Suprapubic skin (tissue), 4 donors: ENCODE results near the gene RIMOC1. TPM values are rescaled to one million over a fixed set of nuclear protein-coding genes. Genes with fewer than 3 reads are reported as not detected.

ENCODE experiments used
- DNase-seq, 2 donors: peaks; one replicate each; pipeline ENCODE4 v3.0.0-alpha.2; 2019; ENCODE audit warnings: low spot score in 2 of 2
- H3K27ac ChIP-seq: fragments of 200-600 bp; sonication (generic); one replicate; pipeline ENCODE4 v1.5.1; 2019
- H3K27me3 ChIP-seq: fragments of 200-600 bp; sonication (generic); one replicate; pipeline ENCODE4 v1.5.1; 2019
- H3K36me3 ChIP-seq: fragments of 200-600 bp; sonication (generic); one replicate; pipeline ENCODE4 v1.5.1; 2019
- H3K4me1 ChIP-seq: fragments of 200-600 bp; sonication (generic); one replicate; pipeline ENCODE4 v1.5.1; 2019
- H3K4me3 ChIP-seq: fragments of 200-600 bp; sonication (generic); one replicate; pipeline ENCODE4 v1.5.1; 2019; ENCODE audit warnings: mild to moderate bottlenecking
- H3K9me3 ChIP-seq: fragments of 200-600 bp; sonication (generic); one replicate; pipeline ENCODE4 v1.5.1; 2019
- CTCF ChIP-seq, 2 donors: fragments of 200-600 bp in 1 of 2; fragments of 450-650 bp in 1 of 2; sonication (generic) in 1 of 2; IDR thresholded peaks; one replicate each; pipeline ENCODE4 v1.5.1; 2016 to 2019; ENCODE audit warnings: antibody characterized with exemption in 2 of 2, mild to moderate bottlenecking in 1 of 2, moderate library complexity in 1 of 2
- EP300 ChIP-seq: sonication (generic); formaldehyde crosslinking; IDR thresholded peaks from one replicate; pipeline ENCODE4 v1.6.1; 2017; ENCODE audit warnings: antibody characterized with exemption
- POLR2A ChIP-seq, 2 donors: fragments of 450-650 bp; IDR thresholded peaks; one replicate each; pipeline ENCODE4 v1.6.1; 2017; ENCODE audit warnings: antibody characterized with exemption in 2 of 2, mild to moderate bottlenecking in 2 of 2, moderate library complexity in 2 of 2
- POLR2AphosphoS5 ChIP-seq, 3 donors: sonication (generic); formaldehyde crosslinking; IDR thresholded peaks; one replicate each; pipeline ENCODE4 v1.6.1; 2017; ENCODE audit warnings: antibody characterized with exemption in 3 of 3
- WGBS: methylation state at CpG from one replicate; pipeline ENCODE4 v1.1.5; 2018; 5-methylcytosine and 5-hydroxymethylcytosine counted together
- total RNA-seq, 4 donors: library from RNA; depleted of rRNA; stranded (reverse); fragments of >200 nt; gene quantifications; one replicate each; pipeline ENCODE4 v1.1.0, GENCODE V29; 2016

RIMOC1 gene
- total RNA-seq, 4 donors from 2014 or later, result 10.6 to 20.9 (median 16.9) TPM

GRCh38 chr5:41874512-41875060, 29.6 kb upstream of the RIMOC1 start:
- H3K4me3 ChIP-seq, result no peak overlapping the region
- peaks cover 34% of the 10 kb centered on the region for H3K4me1 ChIP-seq
- no peaks in the 10 kb centered on the region for H3K36me3 ChIP-seq
- no peak for DNase-seq
- H3K27me3 ChIP-seq, result no peaks in the 10 kb centered on the region
- TF ChIP-seq CTCF (IDR thresholded peaks at IDR 0.05), result no peak
- no peak for TF ChIP-seq POLR2AphosphoS5 (IDR thresholded peaks at IDR 0.05)
- no peak for TF ChIP-seq POLR2A (IDR thresholded peaks at IDR 0.05)
- no peak for TF ChIP-seq EP300
- H3K27ac ChIP-seq, result no peak overlapping the region
- H3K9me3 ChIP-seq, result no peaks in the 10 kb centered on the region

- no peaks in the 10 kb centered on the region for H3K27me3 ChIP-seq
- no peaks in the 10 kb centered on the region for H3K36me3 ChIP-seq
- no peak overlapping the region for H3K27ac ChIP-seq
- peaks cover 34% of the 10 kb centered on the region for H3K4me1 ChIP-seq
- no peak for TF ChIP-seq POLR2A (IDR thresholded peaks at IDR 0.05)
- no peak for TF ChIP-seq POLR2AphosphoS5 (IDR thresholded peaks at IDR 0.05)
- no peak for TF ChIP-seq CTCF (IDR thresholded peaks at IDR 0.05)
- no peak for TF ChIP-seq EP300
- DNase-seq, result no peak
- H3K9me3 ChIP-seq, result no peaks in the 10 kb centered on the region
- no peak overlapping the region for H3K4me3 ChIP-seq
Measured at GRCh38 chr5:41875121-41875520, 29.0 kb upstream of the RIMOC1 start.

GRCh38 chr5:41876678-41877077, 27.5 kb upstream of the RIMOC1 start:
- H3K36me3 ChIP-seq, result no peaks in the 10 kb centered on the region
- no peak for DNase-seq
- TF ChIP-seq CTCF (IDR thresholded peaks at IDR 0.05), result no peak
- TF ChIP-seq EP300, result no peak
- no peak for TF ChIP-seq POLR2A (IDR thresholded peaks at IDR 0.05)
- TF ChIP-seq POLR2AphosphoS5 (IDR thresholded peaks at IDR 0.05), result no peak
- WGBS, result 75% methylated on average over 2 of the region's 2 CpGs
- no peaks in the 10 kb centered on the region for H3K9me3 ChIP-seq
- H3K4me3 ChIP-seq, result no peak overlapping the region
- peaks cover 21% of the 10 kb centered on the region for H3K4me1 ChIP-seq
- H3K27ac ChIP-seq, result no peak overlapping the region
- no peaks in the 10 kb centered on the region for H3K27me3 ChIP-seq

- no peak overlapping the region for H3K27ac ChIP-seq
- no peaks in the 10 kb centered on the region for H3K9me3 ChIP-seq
- TF ChIP-seq EP300 (no peak), POLR2A (IDR thresholded peaks at IDR 0.05) (no peak), CTCF (IDR thresholded peaks at IDR 0.05) (no peak), POLR2AphosphoS5 (IDR thresholded peaks at IDR 0.05) (no peak)
- DNase-seq, result no peak
- H3K27me3 ChIP-seq, result no peaks in the 10 kb centered on the region
- peaks cover 14% of the 10 kb centered on the region for H3K4me1 ChIP-seq
- no peaks in the 10 kb centered on the region for H3K36me3 ChIP-seq
- H3K4me3 ChIP-seq, result no peak overlapping the region
- 93% methylated on average over 1 of the region's 1 CpG for WGBS
Measured at GRCh38 chr5:41877408-41877807, 26.7 kb upstream of the RIMOC1 start.

GRCh38 chr5:41878173-41878572, 26.0 kb upstream of the RIMOC1 start:
- TF ChIP-seq EP300 (no peak), POLR2A (IDR thresholded peaks at IDR 0.05) (no peak), POLR2AphosphoS5 (IDR thresholded peaks at IDR 0.05) (no peak), CTCF (IDR thresholded peaks at IDR 0.05) (no peak)

More at GRCh38 chr5:41878173-41878572, 26.0 kb upstream of the RIMOC1 start:
- H3K9me3 ChIP-seq, result no peaks in the 10 kb centered on the region
- 84% methylated on average over 2 of the region's 2 CpGs for WGBS
- no peak overlapping the region for H3K4me3 ChIP-seq
- H3K36me3 ChIP-seq, result no peaks in the 10 kb centered on the region
- no peaks in the 10 kb centered on the region for H3K27me3 ChIP-seq
- no peak overlapping the region for H3K27ac ChIP-seq
- DNase-seq, result no peak
- peaks cover 6% of the 10 kb centered on the region for H3K4me1 ChIP-seq
